ENCODE measurements around the gene ANKDD1A. TPM values are rescaled to one million over a fixed set of nuclear protein-coding genes. Genes with fewer than 3 reads are reported as not detected.

ANKDD1A gene
- total RNA-seq, 1 donor from 2014 or later = 2.6 TPM

DNA sequence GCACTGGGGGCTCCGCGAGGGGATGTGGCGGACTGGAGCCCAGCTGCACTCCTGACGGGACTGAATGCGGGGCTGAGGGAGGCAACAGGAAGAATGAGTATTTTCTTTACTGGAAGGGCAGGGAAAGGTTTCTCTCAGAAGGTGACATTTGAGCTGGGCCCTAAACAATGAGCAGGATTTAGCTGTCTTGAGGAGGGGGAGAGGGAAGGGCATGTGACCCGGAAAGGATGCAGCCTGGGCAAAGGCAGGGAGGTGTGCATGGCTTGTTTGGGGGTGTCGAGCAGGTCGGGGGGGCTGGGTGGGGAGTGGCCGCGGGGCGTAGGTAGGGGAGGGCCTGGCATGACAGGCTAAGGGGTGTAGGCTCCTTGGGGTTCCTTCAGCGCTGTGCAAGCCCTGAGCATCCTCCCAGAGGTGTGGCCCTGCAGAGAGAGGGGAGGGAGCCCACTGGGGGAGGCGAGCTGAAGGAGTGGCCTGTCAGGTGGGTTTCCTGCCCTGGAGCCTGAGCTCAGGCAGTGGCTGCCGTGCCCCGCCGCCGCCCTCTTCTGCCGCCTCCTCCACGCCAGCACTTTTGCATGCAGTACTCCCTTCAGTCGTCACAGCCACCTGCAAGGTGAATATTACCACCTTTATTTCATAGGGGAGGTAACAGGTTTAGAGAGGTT, 17.2 kb upstream of the ANKDD1A start:
- intact Hi-C loops (cut with micrococcal nuclease) = loop anchor here (1.0 to 10.0 kb wide), 17 partner anchors 8 to 898 kb away; partner anchors contain the start of genes CLPX, CSNK1G1, DENND4A and MTFMT

DNA sequence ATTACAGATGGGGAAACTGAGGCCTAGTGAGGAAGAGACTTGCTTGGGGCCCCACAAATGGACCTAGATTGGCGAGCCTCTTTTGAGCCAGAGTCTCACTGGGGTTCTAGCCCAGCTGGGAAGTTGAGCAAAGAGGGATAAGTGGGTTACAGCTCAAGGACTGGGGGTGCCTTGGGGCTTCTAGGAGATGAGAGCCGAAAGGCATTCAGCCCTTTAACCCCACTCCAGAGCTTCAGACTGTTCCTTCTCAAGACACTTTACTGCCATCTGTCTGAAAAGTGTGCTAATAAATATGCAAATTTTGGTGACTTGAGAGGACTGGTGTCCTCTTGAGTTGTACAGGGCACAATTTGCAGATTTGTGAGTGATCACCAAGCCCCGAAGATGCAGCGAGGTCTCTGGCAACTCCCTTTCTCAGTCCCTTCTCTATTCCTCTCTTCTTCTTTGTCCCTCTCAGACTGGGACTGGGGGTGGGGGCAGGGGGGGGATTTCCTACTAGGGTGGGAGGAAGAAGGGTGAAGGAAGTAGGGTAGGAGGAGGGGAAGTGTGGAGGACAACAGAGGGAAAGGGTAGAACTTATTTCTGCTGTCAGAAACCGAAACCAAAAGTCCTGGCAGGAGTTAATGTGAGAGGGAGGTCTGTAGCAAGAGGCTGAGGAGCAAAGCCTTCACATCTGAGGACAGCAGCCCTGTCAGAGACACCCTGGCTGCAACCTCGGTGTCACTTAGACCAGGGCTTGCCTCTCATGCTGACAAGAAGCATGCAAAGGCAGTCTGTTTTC, 16.2 kb upstream of the ANKDD1A start:
- intact Hi-C loops (cut with micrococcal nuclease) = loop anchor here (1.0 to 10.0 kb wide), 10 partner anchors 10 to 733 kb away; partner anchors contain the start of genes CLPX, CSNK1G1, PCLAF and PDCD7

DNA sequence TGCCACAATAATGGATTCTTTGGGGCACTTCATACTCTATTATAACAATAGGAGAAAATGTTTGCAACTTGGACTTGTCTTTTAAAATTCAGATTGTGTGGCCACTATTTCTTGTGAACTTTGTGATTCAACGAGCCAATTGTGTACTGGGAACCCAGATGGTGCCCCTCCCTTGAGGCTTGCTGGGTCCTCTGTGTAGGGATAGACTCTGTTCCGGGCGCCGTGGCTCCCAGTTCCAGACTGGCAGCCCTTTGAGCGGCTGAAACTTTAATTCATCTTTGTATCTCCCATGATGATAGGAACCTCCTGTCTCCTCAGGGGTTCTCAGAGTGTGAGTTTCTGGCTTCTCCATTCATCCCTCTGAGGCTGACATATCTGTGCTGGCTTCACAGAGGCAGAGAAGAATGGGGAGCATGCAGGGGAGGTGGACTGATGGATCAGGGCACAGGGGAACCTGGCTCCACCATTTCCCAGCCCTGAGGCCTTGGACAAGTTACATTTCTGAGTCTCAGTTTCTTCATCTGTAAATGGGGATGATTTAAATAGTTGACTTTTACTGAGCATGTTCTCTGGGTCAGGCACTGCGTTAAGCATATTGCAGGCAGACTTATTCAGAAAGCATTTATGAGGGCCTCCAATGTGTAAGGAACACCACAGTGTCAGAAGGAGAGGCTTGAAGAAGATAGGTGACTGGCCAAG, 15.2 kb upstream of the ANKDD1A start:
- intact Hi-C loops (cut with micrococcal nuclease) = loop anchor here (5.0 to 10.0 kb wide), 2 partner anchors 236 to 652 kb away; partner anchors contain the start of gene PDCD7

DNA sequence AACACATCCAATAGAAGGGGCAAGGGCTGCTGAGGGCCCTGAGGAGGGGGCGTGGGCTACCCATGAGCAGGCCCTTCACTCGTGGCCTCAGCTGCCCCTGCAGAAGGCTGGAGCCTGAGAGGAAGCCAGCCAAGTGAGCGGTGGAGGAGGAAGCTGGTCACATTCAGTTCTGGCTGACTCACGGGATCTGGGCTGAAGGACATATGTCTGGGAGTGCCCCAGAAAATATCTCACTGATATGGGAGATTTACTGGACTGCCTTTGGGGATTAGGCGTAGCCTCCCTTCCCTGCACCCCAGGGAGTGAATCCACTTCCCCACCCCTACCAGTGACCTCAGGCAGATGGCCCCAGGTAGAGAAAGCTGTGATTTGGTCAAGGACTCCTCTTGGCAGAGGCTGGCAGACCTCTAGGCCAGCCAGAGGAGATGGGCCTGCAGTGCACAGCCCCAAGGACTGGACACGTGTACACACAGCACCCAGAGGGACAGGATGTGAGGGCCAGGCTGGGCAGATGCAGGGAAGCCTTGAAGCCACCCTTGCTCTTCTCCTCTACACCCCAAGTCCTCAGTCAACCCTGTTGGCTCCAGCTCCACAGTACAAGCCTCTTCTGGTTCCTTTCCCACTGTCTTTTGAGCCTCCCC, 14.2 kb upstream of the ANKDD1A start:
- intact Hi-C loops (cut with micrococcal nuclease) = loop anchor here (5.0 to 10.0 kb wide), 2 partner anchors 235 to 653 kb away; partner anchors contain the start of gene PDCD7

DNA sequence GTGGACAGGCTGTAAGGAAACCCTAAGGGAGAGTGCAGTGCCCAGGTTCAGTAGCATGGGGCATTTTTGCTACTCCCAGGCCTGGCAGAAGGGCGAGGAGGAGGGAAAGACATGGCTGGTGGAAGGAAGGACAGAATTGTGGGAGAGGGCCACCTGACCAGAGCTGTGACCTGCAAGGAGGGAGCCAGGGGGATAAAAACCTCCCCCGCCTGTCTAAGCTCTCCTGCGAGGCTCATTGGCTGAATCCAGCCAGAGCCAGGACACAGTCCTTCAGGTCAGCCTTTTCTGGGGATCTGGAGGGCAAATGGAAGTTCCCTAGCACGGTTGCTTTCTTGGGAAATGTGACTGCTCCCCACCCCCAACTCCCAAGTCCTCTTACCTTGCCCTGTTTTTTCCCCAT, 13.3 kb upstream of the ANKDD1A start:
- intact Hi-C loops (cut with micrococcal nuclease) = loop anchor here (5.0 to 10.0 kb wide), 2 partner anchors 234 to 654 kb away; partner anchors contain the start of gene PDCD7

DNA sequence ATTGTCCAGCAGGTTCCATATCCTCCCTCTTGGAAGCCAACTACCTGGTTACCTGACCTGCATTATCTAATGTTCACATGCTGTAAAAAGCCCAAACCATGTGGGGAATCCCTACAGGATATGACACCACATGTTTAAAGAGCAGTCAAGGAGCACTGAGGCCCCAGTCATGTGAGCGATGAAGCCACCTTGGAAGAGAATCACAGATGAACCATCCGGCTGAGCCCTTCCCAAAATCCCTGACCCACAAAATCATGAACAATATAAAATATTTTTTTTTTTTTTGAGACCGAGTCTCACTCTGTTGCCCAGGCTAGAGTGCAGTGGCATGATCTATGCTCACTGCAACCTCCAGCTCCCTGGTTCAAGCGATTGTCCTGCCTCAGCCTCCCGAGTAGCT, 10.6 kb upstream of the ANKDD1A start:
- intact Hi-C loops (cut with micrococcal nuclease) = no loop called here

DNA sequence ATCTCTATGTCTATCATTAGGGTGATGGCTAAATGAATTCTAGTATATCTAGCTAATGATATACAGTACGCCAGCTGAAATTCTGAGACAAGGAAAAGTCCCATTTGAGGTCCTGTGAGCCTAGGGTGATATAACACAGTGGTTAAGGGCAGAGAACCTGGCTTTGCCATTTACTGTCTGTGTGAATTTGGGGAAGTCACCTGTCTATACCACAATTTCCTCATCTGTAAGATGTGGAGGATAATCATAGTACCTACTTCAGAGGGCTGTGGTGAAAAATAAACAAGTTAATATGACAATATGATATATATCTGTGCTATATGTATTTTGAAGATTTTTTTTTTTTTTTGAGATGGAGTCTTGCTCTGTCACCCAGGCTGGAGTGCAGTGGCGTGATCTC, 9.8 kb upstream of the ANKDD1A start:
- intact Hi-C loops (cut with micrococcal nuclease) = loop anchor here (1.0 kb wide), 1 partner anchor 8 kb away; no protein-coding TSS in a partner anchor

DNA sequence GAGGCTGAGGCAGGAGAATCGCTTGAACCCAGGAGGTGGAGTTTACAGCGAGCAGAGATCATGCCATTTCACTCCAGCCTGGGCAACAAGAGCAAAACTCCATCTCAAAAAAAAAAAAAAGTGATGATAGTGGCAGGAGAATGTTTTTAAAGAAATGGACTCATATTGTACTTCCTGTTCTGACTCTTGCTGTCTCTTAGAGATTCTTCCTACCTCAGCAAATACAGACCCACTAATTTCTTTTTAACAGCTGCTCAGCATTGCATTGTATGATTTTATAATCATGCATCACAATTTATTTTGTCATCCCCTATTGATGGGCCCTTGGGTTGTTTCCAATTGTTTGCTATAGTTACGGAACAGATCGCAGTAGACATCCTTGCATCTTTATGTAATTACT, 8.8 kb upstream of the ANKDD1A start:
- intact Hi-C loops (cut with micrococcal nuclease) = loop anchor here (1.0 kb wide), 1 partner anchor 9 kb away; no protein-coding TSS in a partner anchor

DNA sequence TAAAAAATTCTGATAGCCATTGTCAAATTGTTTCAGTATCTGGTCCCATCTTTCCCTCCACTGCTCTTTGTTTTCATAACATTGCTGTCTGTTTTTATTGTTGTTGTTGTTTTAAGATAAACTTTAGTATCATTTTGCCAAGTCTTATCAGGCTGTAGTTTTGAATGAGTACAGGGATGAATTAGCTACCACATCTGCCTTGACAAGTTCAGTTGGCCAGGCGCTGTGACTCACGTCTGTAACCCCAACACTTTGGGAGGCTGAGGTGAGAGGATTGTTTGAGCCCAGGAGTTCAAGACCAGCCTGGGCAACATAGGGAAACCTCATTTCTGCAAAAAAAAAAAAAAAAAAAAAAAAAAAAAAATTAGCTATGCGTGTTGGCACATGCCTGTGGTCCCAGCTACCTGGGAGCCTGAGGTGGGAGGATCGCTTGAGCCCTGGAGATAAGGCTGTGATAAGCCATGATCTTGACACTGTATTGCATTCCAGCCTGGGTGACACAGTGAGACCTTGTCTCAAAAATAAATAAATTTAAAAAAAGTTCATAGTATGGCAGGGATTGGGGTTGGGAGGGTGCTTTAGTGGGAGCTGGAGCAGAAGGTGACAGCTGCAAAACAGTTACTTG, 8.3 kb upstream of the ANKDD1A start:
- intact Hi-C loops (cut with micrococcal nuclease) = no loop called here

DNA sequence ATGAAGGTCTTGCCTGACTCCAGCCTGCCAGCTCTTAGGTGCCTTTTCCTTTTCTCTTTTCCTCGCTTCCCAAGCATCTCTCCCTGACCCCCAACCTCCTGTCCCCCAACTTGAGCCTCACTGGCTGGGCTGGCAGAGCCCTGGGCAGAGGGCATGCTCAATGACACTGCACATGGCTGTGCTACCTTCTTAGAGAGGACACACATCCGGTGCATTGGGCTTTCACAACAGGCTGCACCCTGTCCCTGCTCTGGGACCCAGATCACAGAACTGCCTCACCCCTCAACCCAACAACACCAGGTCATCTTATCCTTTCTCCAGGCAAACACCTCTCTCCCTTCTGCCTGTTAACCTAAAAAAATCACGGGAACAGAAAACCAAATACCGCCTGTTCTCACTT, 7.5 kb upstream of the ANKDD1A start:
- intact Hi-C loops (cut with micrococcal nuclease) = loop anchor here (2.0 kb wide), 1 partner anchor 217 kb away; no protein-coding TSS in a partner anchor

DNA sequence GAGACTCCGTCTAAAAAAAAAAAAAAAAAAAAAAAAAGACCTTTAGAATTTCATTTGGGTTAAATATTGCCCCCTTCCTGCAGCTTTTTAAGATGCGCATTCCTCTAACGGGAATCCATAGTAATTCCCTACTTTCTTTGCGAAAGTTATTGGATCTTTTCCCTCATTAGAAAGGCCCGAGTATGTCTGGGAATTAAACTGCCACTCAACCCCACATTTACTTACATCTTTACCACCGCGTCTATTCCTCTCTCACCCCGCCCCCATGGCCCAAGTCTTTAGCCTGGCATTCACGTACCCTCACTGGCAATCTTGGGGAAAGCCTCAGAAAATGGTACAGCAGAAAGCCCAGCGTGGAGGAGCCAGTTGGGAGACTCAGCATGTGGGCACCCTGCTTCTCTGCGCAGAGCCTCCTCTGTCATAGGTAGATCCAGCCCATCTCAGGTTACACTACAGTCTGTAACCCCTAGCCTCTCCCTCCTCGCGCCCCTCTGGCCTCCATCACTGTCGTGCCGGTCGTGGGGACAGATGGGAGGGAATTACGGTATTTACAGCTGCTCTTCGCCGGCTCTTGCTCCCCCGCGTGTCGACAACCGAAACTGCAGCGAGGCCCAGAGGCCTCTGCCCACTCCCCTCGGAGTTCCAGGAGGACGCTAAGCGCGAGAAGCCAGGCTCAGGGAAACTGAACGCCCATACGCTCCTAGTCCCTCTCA, 6.4 kb upstream of the ANKDD1A start:
- intact Hi-C loops (cut with micrococcal nuclease) = loop anchor here (1.0 to 5.0 kb wide), 9 partner anchors 10 to 218 kb away; partner anchors contain the start of gene PIF1

DNA sequence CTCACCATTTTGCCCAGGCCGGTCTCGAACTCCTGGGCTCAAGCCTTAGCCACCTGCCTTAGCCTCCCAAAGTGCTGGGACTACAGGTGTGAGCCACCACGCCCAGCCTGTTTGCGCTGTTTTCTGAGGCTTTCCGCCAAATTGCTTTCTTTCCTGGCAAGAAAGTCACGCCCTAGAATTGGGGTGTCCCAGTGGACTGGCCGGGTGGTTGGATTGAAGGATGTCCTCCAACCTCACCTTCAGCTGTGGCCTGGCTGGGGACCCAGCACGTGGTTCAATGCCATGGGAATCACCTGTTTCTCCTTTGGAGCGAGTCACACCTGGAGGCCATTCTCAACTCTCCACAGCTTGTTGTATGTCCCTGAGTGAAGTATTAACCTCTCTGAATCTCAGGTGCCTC, 5.8 kb upstream of the ANKDD1A start:
- intact Hi-C loops (cut with micrococcal nuclease) = loop anchor here (1.0 to 5.0 kb wide), 9 partner anchors 11 to 219 kb away; partner anchors contain the start of gene PIF1

DNA sequence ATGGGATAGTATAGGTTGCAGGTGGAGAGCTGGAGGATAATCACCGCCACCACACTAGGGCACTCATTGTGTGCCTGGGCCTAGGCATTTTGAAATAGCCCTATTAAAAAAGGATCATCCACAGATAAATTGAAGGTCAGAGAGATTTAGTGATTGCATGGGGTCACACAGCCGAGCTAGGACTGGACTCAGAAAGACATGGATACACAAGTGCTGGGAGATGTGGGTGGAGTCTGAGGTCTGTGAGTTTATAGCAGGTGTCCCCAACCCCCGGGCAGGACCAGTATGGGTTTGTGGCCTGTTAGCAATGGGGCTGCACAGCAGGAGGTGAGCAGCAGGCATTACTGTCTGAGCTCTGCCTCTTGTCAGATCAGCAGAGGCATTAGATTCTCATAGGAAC, 5.3 kb upstream of the ANKDD1A start:
- intact Hi-C loops (cut with micrococcal nuclease) = loop anchor here (5.0 kb wide), 1 partner anchor 34 kb away; no protein-coding TSS in a partner anchor

DNA sequence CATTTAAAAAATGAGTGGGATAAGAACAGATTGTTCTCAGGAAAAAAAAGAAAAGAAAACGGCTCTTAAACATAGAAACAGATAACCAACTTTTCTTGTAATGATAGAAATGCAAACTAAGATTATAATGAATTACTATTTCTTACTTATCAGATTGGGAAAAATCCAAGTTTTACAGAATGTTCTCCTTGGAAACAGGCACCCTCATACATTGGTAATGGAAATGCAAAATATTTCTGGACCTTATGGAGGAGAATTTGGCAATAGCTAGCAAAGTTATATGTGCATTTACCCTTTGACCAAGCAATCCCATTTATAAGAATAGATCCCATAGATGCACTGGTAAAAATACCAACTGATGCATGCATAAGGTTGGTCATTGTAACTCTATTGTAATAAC, 3.7 kb upstream of the ANKDD1A start:
- intact Hi-C loops (cut with micrococcal nuclease) = loop anchor here (5.0 kb wide), 1 partner anchor 36 kb away; no protein-coding TSS in a partner anchor

DNA sequence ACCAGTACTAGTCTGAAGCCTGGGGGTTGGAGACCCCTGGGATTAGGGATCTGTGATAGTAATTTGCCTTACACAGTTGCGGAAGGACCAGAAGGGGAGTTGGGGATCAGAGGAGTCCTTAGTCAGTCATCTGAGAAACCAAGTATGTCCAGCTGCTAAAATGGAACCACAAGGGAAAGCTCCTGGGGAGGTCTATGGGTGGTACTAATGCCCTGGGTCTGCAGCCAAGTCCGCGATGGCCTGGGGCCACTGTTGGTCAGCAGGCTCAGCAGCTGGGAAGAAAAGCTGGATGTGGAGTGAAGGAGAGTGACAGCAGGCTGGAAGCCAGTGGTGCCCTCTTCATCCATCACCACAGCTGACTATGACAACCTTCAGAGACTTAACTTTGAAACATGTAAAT, 2.2 kb upstream of the ANKDD1A start:
- intact Hi-C loops (cut with micrococcal nuclease) = loop anchor here (5.0 kb wide), 1 partner anchor 37 kb away; no protein-coding TSS in a partner anchor

DNA sequence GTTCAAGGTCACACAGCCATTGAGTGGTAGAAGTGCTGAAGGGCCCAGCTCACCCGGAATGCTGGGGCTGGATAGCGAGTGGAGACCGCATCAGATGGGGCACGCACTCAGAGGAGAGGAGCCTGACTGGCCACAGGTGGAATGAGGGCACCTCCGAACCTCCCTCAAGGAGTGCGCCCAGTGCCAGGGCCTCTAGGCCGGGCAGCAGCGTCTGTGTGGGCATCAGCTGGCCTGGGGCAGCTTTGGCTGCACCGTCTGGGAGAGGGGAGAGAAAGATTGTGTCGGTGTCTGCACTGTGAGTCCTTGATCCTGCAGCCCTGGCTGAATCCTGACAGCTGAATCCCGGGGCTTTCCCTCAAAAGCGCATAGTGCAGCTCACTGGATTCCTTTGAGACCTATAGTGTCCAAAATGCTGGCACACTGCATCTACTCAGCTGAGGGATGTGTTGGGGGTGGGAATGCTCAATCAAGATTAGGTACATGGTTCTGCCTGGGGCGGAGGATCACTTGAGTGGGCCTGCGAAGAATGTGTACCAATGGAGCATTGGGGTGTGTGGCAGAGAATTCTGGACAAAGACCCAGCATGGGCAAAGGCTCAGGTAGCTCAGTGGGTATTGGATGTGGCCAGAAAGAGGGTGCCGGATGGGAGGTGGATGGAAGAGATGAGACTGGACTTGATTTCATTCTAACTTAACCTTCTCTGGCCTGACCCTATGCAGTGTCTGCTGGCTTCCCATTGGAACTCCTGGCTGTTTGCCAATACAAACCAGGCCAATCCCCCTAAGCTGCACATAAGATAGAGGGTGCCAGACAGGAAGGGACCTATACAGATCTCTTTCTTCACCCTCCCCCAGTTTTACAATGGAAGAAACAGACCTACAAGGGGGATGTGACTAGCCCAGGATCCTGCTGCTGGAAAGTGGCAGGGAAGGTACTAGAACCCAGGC, 950 bp downstream of the ANKDD1A start:
- intact Hi-C loops (cut with micrococcal nuclease) = no loop called here

DNA sequence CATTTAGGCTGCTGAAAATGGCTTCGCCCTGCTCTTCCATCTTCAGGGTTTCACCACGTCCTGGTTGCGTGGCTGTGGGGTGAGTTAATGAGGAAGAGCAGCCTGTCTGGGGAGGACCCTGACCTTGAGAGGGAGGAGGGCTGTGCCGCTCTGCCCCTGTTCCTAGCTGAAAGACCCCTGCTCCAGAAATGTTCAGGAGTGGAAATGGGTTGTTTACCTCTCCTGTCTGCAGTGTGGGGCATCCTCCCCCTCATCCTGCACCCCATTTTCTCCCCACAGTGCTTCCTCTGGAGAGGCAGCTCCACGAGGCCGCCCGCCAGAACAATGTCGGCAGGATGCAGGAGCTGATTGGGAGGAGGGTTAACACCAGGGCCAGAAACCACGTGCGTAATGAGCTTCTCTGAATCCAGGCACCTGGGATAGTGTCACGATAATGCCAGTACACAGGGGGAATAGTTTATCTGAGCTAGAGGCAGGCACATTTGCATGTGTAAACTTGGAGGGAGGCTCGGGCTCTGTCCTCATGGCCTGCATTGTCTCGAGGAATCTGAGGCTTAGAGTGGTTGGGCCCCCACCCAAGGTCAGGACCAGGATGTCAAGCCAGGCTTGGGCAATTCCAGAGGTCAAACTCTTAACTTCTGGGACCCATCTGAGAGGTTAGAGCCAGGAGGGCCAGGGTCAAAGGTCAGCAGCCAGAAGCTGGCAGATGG, 4.0 kb downstream of the ANKDD1A start:
- intact Hi-C loops (cut with micrococcal nuclease) = no loop called here

DNA sequence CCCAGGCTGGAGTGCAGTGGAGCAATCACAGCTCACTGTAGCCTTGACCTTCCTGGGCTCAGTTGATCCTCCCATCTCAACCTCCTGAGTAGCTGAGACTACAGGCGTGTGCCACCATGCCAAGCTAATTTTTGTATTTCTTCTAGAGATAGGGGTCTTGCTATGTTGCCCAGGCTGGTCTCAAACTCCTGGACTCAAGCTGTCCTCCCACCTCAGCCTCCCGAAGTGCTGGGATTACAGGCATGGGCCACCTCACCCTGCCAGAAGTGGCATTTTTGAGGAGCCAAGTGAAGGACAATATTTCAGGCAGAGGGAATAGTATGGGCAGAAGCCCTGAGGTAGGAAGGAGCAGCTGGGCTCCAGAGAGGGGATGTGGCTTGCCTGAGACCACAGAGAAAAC, 4.7 kb downstream of the ANKDD1A start:
- intact Hi-C loops (cut with micrococcal nuclease) = no loop called here

Measured in T-helper 1 cell treated with Interleukin-12 subunit alpha and Interleukin-12 subunit beta and Interleukin-4 antibody, amounts not matched to agents 30 ng/mL and 1 ng/mL, for 36 hours (primary cell).